WI38 (cell line): ENCODE results near the gene RAPH1.

Experiments used
- H3K4me3 ChIP-seq: 2 replicates; pipeline ENCODE4 v1.5.1; 2011; ENCODE audit warnings: low read depth, mild to moderate bottlenecking, control low read depth, low read length
- TF ChIP-seq, protein P1 (sequence below): IDR thresholded peaks from 2 replicates; pipeline ENCODE4 v1.5.1; 2012; ENCODE audit warnings: low read depth, mild to moderate bottlenecking, control low read depth, low read length

RAPH1 gene

DNA sequence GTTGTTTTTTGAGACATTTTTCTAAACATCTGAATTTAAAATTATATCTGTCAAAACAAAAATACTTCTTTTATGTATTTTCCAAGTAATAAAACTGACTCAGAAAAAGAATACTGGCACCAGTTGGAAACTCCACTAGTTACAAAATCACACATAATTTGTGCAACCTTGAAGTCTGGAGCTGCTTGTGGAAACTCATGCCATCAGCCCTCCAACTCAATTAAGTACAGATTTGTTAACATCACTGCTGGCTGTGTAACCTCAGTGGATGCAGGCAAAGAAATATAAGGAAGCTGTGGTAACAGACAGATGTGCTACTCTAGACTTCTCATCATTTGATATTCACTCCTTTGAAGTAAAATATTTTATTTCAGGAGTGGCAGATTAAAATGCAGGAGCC is 30.0 kb upstream of the RAPH1 start:
- no peak overlapping the region for H3K4me3 ChIP-seq
- TF ChIP-seq, protein P1, sequence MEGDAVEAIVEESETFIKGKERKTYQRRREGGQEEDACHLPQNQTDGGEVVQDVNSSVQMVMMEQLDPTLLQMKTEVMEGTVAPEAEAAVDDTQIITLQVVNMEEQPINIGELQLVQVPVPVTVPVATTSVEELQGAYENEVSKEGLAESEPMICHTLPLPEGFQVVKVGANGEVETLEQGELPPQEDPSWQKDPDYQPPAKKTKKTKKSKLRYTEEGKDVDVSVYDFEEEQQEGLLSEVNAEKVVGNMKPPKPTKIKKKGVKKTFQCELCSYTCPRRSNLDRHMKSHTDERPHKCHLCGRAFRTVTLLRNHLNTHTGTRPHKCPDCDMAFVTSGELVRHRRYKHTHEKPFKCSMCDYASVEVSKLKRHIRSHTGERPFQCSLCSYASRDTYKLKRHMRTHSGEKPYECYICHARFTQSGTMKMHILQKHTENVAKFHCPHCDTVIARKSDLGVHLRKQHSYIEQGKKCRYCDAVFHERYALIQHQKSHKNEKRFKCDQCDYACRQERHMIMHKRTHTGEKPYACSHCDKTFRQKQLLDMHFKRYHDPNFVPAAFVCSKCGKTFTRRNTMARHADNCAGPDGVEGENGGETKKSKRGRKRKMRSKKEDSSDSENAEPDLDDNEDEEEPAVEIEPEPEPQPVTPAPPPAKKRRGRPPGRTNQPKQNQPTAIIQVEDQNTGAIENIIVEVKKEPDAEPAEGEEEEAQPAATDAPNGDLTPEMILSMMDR = no peak

GRCh38 chr2:203562268-203562667 is 27.2 kb upstream of the RAPH1 start:
- H3K4me3 ChIP-seq = no peak overlapping the region
- TF ChIP-seq, protein P1 = no peak

- no peak overlapping the region for H3K4me3 ChIP-seq
These were observed 24.5 kb upstream of the RAPH1 start for GRCh38 chr2:203559641-203560040.

DNA sequence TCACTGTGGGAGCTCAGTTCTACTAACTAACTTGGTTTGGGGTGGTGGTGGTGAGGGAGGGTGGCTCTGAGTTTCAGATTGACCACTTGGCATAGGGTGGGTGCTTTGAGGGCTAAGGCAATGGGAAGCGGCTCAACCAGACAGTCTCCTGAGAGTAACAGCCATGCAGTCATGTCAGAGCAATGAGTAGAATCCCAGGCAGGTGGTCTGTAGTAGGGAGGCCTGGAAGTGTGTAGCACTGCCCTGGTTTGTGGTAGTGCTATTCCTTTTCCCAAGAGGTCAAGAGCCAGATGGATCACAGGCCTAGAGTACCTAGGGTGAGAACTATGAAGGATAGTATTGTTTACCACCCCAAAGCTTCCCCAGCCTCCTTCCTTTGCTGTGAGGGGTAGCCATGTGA is 18.7 kb upstream of the RAPH1 start:
- TF ChIP-seq, protein P1 = no peak
- H3K4me3 ChIP-seq = no peak overlapping the region

More at GRCh38 chr2:203559641-203560040, 24.5 kb upstream of the RAPH1 start:
- TF ChIP-seq, protein P1 = no peak

DNA sequence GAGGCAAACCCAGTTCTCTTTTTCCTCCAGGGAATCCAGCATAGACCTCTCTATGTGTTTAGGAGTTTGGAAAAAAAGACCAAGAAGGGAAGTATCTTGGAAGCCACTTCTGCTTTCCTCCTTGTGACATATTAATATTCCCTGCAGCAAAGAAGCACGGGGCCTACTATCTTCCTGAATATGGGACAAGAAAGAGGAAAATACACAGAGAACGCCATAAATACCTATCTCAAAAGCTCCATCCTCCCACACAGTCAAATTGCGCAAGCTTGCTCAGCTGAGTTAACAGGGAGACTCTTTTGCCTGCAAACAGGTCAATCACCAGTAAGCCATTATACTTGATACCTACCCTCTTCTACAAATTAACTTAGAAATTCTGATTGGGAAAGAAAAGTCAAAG is 16.7 kb upstream of the RAPH1 start:
- no peak overlapping the region for H3K4me3 ChIP-seq
- TF ChIP-seq, protein P1 = no peak

DNA sequence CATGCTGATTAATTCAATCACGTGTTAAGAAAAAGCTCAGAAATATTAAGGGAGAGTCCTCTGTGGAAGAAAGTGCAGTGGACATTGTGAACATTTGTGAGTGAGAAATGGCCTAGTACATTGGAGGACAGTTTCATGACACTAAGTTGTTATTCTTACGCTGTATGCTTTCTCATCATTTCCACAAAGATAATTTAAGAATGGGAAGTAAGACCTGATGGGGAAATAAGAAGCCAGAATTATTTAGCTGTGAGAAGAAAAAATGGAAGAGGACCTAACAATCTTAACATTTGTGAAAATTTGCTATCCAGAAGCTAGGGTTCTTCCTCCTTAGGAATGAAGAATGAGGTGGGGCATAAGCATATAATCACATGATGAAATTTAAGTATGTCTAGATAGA is 15.2 kb upstream of the RAPH1 start:
- TF ChIP-seq, protein P1 = no peak
- H3K4me3 ChIP-seq = no peak overlapping the region

DNA sequence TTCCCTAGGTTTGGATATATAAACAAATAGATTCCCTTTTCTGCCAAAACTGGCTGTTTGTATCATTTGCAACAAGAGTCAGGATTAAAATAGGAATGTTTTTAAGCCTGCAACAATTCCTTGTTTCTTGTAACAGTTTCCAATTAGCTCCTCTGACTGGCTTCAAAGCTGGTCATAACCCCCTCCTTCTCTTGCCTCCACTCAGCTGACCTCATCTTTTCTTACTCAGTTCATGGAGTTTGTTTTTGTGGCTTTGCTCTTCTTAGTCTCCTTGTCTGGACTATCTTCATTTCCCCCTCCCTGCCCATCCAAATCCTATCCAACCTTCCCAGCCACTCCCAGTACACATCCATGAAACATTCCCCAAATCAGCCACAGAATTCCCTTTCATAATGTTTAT is 14.3 kb upstream of the RAPH1 start:
- no peak overlapping the region for H3K4me3 ChIP-seq
- TF ChIP-seq, protein P1 = no peak
